Esophagus muscularis mucosa (tissue), 4 donors: Measurements from ENCODE around the gene TTYH2. TPM values are rescaled to one million over a fixed set of nuclear protein-coding genes. Genes with fewer than 3 reads are reported as not detected.

Source experiments
- DNase-seq: peaks from one replicate; pipeline ENCODE4 v3.0.0-alpha.2; 2017; ENCODE audit errors: extremely low spot score
- H3K27ac ChIP-seq, 4 donors: fragments of 200-600 bp; sonication (generic); replicated peaks in 1 of 4; 1 replicate in 3 of 4; 2 replicates in 1 of 4; pipeline ENCODE4 v1.5.1; 2016 to 2019; ENCODE audit warnings: mild to moderate bottlenecking in 1 of 4
- H3K27me3 ChIP-seq, 4 donors: fragments of 200-600 bp; sonication (generic); one replicate each; pipeline versions ENCODE4 v1.5.1 to v1.6.0; 2016 to 2019
- H3K36me3 ChIP-seq, 4 donors: fragments of 200-600 bp; sonication (generic); one replicate each; pipeline ENCODE4 v1.5.1; 2016 to 2019
- H3K4me1 ChIP-seq, 4 donors: fragments of 200-600 bp; sonication (generic); one replicate each; pipeline ENCODE4 v1.5.1; 2016 to 2019
- H3K4me3 ChIP-seq, 4 donors: fragments of 200-600 bp; sonication (generic); 1 replicate in 2 of 4; 2 replicates in 2 of 4; pipeline ENCODE4 v1.5.1; 2016 to 2019; ENCODE audit warnings: mild to moderate bottlenecking in 4 of 4, moderate library complexity in 1 of 4
- H3K9me3 ChIP-seq, 4 donors: fragments of 200-600 bp; sonication (generic); 1 replicate in 3 of 4; 2 replicates in 1 of 4; pipeline ENCODE4 v1.5.1; 2016 to 2019
- EP300 ChIP-seq: sonication (generic); formaldehyde crosslinking; IDR thresholded peaks from one replicate; pipeline ENCODE4 v1.6.1; 2017; ENCODE audit warnings: antibody characterized with exemption
- POLR2A ChIP-seq: fragments of 450-650 bp; IDR thresholded peaks from one replicate; pipeline ENCODE4 v1.6.1; 2017; ENCODE audit warnings: antibody characterized with exemption, moderate library complexity, mild to moderate bottlenecking, low read depth
- POLR2AphosphoS5 ChIP-seq, 2 donors: sonication (generic); formaldehyde crosslinking; IDR thresholded peaks; one replicate each; pipeline ENCODE4 v1.6.1; 2017; ENCODE audit warnings: antibody characterized with exemption in 2 of 2
- WGBS: methylation state at CpG from one replicate; pipeline ENCODE4 v1.1.5; 2018; 5-methylcytosine and 5-hydroxymethylcytosine counted together
- intact Hi-C: fragments of 100-400 bp; cut with DNase I; formaldehyde crosslinking; loops from one replicate; pipeline ENCODE4 v1.15.1; 2023
- total RNA-seq, 4 donors: library from RNA; depleted of rRNA; stranded (reverse); fragments of >200 nt; gene quantifications; one replicate each; pipeline versions ENCODE4 v1.1.0 to v1.2.1, GENCODE V29; 2016
- TF ChIP-seq, protein P1 (sequence below), 3 experiments: fragments of 200-600 bp in 2 of 3; fragments of 450-650 bp in 1 of 3; sonication (generic) in 2 of 3; IDR thresholded peaks; one replicate each; pipeline ENCODE4 v1.5.1; 2017 to 2019; ENCODE audit warnings: antibody characterized with exemption in 3 of 3, mild to moderate bottlenecking in 2 of 3, moderate library complexity in 1 of 3

Gene TTYH2
- total RNA-seq, 4 donors from 2014 or later = 5.8 to 11.3 (median 7.9) TPM

DNA sequence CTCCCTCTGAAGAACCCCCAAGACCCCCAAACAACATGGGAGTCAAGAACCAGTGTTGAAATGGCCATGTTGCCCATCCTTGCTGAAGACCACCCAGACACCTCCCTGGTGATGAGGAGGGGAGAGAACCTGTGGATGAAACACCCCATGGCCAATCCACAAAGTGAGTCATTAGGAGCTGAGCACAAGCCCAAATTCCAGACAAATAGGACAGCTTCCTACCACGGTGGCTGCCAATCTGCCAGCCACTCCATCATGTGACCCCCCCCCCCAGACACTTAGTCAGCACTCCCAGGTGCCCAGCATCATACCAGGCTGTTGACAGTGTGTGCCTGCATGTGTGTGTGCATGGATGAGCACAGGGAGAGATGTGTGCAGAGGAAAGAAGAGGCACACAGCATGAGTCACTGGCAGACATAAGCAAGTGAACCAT is 36.3 kb upstream of the TTYH2 start:
- Histone ChIP-seq H3K4me1 (no peaks in the 10 kb centered on the region), H3K27me3 (peaks cover 0 to 70% (median 4%) of the 10 kb centered on the region in 4 donors), H3K9me3 (no peaks in the 10 kb centered on the region), H3K27ac (no peak overlapping the region), H3K36me3 (no peaks in the 10 kb centered on the region), H3K4me3 (no peak overlapping the region)
- TF ChIP-seq, protein P1, sequence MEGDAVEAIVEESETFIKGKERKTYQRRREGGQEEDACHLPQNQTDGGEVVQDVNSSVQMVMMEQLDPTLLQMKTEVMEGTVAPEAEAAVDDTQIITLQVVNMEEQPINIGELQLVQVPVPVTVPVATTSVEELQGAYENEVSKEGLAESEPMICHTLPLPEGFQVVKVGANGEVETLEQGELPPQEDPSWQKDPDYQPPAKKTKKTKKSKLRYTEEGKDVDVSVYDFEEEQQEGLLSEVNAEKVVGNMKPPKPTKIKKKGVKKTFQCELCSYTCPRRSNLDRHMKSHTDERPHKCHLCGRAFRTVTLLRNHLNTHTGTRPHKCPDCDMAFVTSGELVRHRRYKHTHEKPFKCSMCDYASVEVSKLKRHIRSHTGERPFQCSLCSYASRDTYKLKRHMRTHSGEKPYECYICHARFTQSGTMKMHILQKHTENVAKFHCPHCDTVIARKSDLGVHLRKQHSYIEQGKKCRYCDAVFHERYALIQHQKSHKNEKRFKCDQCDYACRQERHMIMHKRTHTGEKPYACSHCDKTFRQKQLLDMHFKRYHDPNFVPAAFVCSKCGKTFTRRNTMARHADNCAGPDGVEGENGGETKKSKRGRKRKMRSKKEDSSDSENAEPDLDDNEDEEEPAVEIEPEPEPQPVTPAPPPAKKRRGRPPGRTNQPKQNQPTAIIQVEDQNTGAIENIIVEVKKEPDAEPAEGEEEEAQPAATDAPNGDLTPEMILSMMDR (IDR thresholded peaks at IDR 0.05) = no peak
- TF ChIP-seq POLR2A (no peak), POLR2AphosphoS5 (IDR thresholded peaks at IDR 0.05) (no peak), EP300 (no peak)
- intact Hi-C loops = loop anchor here (2.0 kb wide), 1 partner anchor 748 kb away; no protein-coding TSS in a partner anchor
- WGBS = 38% methylated on average over 1 of the region's 1 CpG
- no peak for DNase-seq

DNA sequence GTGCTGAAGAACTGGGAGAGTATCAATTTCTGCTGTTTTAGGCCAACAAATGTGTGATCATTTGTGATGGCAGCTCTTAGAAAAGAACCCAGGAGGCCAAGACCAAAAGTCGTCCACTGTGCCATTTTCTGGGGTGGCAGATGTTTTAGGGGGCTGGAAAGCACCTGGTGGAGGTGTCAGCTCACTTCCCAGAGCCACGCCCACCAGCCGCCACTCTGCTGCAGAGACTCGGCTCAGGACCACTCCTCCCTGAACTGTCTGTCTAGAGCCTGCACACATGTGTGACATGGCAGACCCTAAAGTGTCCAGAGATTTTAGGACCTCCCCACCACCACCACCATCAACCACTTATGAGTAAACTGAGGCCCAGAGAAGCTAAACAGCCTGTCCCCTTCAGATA is 33.8 kb upstream of the TTYH2 start:
- no peak overlapping the region for H3K27ac ChIP-seq
- TF ChIP-seq POLR2AphosphoS5 (IDR thresholded peaks at IDR 0.05) (no peak), POLR2A (no peak), EP300 (no peak)
- TF ChIP-seq, protein P1 (IDR thresholded peaks at IDR 0.05) = no peak
- H3K4me3 ChIP-seq = no peak overlapping the region
- DNase-seq = no peak
- H3K4me1 ChIP-seq = no peaks in the 10 kb centered on the region
- intact Hi-C loops = no loop called here
- no peaks in the 10 kb centered on the region for H3K36me3 ChIP-seq
- no peaks in the 10 kb centered on the region for H3K9me3 ChIP-seq
- peaks cover 0 to 88% (median 4%) of the 10 kb centered on the region in 4 donors for H3K27me3 ChIP-seq
- WGBS = 70% methylated on average over 3 of the region's 4 CpGs

GRCh38 chr17:74180336-74180735 is 33.0 kb upstream of the TTYH2 start:
- H3K36me3 ChIP-seq = no peaks in the 10 kb centered on the region
- WGBS = 41% methylated on average over 3 of the region's 8 CpGs
- no peak overlapping the region for H3K27ac ChIP-seq
- no peaks in the 10 kb centered on the region for H3K4me1 ChIP-seq
- H3K9me3 ChIP-seq = no peaks in the 10 kb centered on the region
- peaks cover 0 to 89% (median 3%) of the 10 kb centered on the region in 4 donors for H3K27me3 ChIP-seq
- H3K4me3 ChIP-seq = no peak overlapping the region
- TF ChIP-seq, protein P1 (IDR thresholded peaks at IDR 0.05) = no peak
- TF ChIP-seq EP300 (no peak), POLR2A (no peak), POLR2AphosphoS5 (IDR thresholded peaks at IDR 0.05) (no peak)
- intact Hi-C loops = no loop called here
- no peak for DNase-seq

DNA sequence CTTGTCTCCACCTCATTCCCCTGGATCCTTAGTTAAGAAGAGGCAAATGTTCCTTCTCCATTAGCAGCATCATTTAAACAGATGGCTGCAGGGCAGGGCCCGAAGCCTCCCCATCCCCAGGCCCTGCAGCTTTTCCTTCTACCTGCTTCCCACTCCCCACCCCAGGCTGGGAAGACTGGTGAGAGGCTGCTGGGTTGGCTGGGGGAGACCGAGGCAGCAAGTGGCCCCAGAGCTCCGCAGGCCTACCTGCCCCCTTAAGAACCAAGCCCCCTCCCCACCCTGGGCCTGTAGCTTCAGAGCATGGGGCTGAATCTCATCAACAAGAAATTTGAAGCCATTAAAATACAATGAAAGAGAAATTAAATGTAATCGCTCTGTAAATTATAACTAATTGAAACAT is 32.0 kb upstream of the TTYH2 start:
- Histone ChIP-seq H3K27ac (no peak overlapping the region), H3K27me3 (peaks cover 0 to 89% (median 2%) of the 10 kb centered on the region in 4 donors), H3K36me3 (no peaks in the 10 kb centered on the region), H3K9me3 (no peaks in the 10 kb centered on the region), H3K4me1 (no peaks in the 10 kb centered on the region), H3K4me3 (no peak overlapping the region)
- WGBS = 95% methylated on average over 4 of the region's 4 CpGs
- intact Hi-C loops = no loop called here
- TF ChIP-seq POLR2A (no peak), POLR2AphosphoS5 (IDR thresholded peaks at IDR 0.05) (no peak), EP300 (no peak)
- TF ChIP-seq, protein P1 (IDR thresholded peaks at IDR 0.05) = no peak
- DNase-seq = no peak

GRCh38 chr17:74182041-74182723 is 31.2 kb upstream of the TTYH2 start:
- DNase-seq = no peak
- Histone ChIP-seq H3K27me3 (peaks cover 0 to 90% (median 0%) of the 10 kb centered on the region in 4 donors), H3K27ac (no peak overlapping the region), H3K9me3 (no peaks in the 10 kb centered on the region), H3K36me3 (no peaks in the 10 kb centered on the region), H3K4me1 (no peaks in the 10 kb centered on the region), H3K4me3 (no peak overlapping the region)
- TF ChIP-seq POLR2A (no peak), POLR2AphosphoS5 (IDR thresholded peaks at IDR 0.05) (no peak), EP300 (no peak)
- TF ChIP-seq, protein P1 (IDR thresholded peaks at IDR 0.05) = no peak
- intact Hi-C loops = no loop called here
- 76% methylated on average over 11 of the region's 17 CpGs for WGBS
